Hippocampal formation (tissue), 2 donors: Measurements from ENCODE around the gene MAP1LC3A.
"Not testable (repeated sequence)": the region's sequence is repeated elsewhere in the genome, so short reads cannot be mapped to it uniquely, and the experiment has no call there.

Experiments
- DNase-seq, 2 donors: peaks; one replicate each; lab custom pipeline; 2025; lab: John Stamatoyannopoulos, UW

MAP1LC3A gene

DNA sequence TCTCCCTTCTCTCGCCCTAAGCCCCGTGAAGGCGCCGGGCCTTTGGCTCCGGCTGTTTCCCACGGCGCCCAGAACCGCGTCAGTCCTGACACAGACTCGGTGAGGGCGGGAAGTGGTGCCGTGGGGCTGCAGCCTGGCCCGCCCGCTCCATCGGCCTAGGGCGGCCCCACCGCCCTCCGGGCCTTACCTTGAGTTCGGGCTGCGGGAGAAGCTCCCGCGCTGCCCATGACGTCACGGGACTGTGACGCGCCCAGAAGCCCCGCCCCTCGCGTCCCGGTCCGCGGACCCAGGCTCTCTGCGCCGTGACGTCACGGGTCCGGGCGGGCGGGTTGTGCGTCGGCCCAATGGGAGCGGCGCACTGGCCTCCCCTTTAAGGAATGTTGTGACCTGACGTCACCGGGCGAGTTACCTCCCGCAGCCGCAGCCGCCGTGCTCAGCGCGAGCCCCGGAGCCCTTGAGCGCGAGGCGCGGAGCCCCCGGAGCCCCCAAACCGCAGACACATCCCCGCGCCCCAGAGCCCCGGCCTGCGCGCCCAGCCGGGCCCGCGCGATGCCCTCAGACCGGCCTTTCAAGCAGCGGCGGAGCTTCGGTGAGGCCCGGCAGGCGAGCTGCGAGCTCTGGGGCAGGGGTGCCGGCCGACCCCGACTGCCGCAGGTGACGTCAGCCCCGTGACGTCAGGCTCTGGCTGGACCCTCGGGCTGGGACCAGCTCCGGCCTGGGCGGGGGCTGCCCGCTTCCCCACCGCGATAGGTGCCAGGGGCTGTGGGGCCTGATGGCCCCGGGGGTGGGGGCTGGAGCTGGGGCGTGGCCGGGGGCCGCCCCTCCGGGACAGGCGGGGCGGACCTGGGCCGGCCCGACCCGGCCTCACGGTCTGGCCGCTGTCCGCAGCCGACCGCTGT, at the start of gene MAP1LC3A:
Gene MAP1LC3A, plus strand, starts transcription at position 399 of the 899 bp plus-strand sequence. Its CDS starts 151 bp downstream, at position 550.
- DNase-seq, result peak; percentile 80 to 82

DNA sequence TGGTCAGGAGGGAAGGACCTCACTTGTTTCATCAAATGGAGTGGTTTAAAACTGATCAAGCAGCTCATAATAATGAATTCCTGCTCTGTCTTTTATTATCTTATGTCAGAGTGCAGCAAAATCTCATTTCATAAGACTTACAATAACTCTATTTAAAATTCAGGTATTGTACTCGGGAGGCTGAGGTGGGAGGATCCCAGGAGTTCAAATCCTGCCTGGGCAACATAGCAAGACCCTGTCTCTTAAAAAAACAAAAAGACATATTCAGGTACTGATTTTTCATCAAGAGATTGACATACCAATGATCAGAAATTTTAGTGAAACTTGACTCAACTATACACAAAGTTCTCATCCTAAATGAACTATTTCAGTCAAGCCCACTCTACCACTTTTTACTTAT, 47.9 kb upstream of the MAP1LC3A start:
- no peak for DNase-seq

GRCh38 chr20:34511891-34512265, 46.6 kb upstream of the MAP1LC3A start:
- DNase-seq, result no peak

GRCh38 chr20:34512266-34512954, 46.1 kb upstream of the MAP1LC3A start:
- DNase-seq, result peak in 1 of 2 donors; percentile 18

DNA sequence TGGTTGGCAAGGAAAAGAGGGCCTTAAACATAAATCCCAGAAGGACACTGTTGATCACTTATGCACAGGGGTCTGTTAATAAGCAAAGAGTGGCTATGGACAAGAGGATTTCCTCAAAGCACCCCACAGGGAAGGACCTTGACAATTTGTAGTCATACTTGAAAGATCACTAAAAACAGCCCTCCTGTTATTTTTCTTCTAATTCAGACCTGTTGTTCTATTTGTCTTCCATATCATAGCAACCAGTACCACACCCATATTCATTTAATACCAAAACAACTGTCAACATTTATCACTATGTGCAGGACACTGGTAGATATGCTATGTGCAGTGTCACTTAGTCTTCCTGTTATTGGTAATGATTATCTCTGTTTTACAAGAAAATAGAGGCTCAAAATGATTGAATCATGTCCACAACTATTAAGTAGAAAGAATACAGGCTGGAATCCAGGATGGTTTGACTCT, 45.5 kb upstream of the MAP1LC3A start:
- DNase-seq, result no peak

- not testable (repeated sequence) for DNase-seq
These were observed 44.5 kb upstream of the MAP1LC3A start for GRCh38 chr20:34514034-34514433.

DNA sequence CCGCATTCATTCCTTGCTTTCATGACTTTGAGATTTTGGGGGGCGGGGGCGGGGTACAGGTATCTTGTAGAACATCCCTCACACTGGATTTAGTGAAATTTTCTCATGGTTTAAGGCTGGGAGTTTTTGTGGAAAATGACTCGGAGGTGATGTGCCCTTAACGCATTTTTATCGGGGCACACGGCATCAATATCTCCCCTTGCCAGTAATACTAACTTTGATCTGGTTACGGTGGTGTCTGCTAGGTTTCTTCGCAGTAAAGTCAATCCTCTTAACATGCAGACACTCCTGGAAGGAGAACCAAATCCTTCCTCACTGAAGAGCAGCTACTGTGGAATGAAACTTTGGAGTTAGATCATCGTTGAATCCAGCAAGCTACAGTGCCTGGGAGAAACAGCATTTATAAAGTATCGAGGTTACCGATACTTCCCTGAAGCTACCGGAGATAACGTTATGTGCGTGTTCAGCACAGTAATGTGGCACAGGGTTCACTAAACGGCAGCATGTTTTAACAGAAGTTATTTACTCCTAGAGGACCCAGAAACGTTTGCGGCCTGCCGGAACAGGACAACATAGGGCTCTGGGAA, 43.5 kb upstream of the MAP1LC3A start:
- peak in 1 of 2 donors; percentile 59 for DNase-seq

GRCh38 chr20:34515484-34516246, 42.9 kb upstream of the MAP1LC3A start:
- DNase-seq, result peak; percentile 44 to 59

- peak; percentile 88 to 95 for DNase-seq
These were observed 42.0 kb upstream of the MAP1LC3A start, which contains the start of gene DYNLRB1 for GRCh38 chr20:34516247-34517113. Gene DYNLRB1 (plus strand): TSS chr20:34516422. CDS start chr20:34516459, 37 bp downstream.

- no peak for DNase-seq
These were observed 41.4 kb upstream of the MAP1LC3A start for GRCh38 chr20:34517114-34517505.

DNA sequence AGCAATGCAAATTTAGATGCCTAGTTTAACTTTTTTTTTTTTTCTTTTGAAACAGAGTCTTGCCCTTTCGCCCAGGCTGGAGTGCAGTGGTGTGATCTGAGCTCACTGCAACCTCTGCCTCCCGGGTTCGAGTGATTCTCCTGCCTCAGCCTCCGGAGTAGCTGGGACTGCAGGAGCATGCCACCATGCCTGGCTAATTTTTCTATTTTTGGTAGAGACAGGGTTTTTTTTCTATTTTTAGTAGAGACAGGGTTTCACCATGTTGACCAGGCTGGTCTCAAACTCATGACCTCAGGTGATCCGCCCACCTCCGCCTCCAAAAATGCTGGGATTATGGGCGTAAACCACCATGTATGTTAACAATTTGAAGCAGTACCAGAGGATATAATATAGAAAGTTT, 39.7 kb upstream of the MAP1LC3A start:
- DNase-seq, result not testable (repeated sequence)

GRCh38 chr20:34519841-34520240, 38.7 kb upstream of the MAP1LC3A start:
- not testable (repeated sequence) for DNase-seq

GRCh38 chr20:34522969-34523871, 35.3 kb upstream of the MAP1LC3A start:
- peak; percentile 29 to 35 for DNase-seq

DNA sequence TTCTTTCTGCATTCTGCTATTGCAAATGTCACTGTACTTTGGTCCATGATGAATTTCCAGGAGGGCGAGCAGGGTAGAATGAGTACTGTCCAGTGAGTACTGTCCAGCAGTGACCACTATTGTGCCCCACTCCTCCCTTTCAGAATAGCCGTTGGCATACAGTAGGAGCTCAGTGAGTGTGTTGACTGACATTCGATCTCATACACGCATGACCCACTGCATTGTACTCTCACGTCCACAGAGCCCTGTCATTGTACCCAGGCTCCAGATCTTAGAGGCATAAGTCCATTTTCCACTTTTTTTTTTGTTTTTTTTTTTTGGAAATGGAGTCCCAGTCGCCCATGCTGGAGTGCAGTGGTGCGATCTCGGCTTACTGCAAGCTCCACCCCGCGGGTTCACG, 34.1 kb upstream of the MAP1LC3A start:
- DNase-seq, result no peak

GRCh38 chr20:34525342-34525708, 33.2 kb upstream of the MAP1LC3A start:
- no peak for DNase-seq

- DNase-seq, result peak in 1 of 2 donors; percentile 65
These were observed 32.7 kb upstream of the MAP1LC3A start for GRCh38 chr20:34525709-34526416.

DNA sequence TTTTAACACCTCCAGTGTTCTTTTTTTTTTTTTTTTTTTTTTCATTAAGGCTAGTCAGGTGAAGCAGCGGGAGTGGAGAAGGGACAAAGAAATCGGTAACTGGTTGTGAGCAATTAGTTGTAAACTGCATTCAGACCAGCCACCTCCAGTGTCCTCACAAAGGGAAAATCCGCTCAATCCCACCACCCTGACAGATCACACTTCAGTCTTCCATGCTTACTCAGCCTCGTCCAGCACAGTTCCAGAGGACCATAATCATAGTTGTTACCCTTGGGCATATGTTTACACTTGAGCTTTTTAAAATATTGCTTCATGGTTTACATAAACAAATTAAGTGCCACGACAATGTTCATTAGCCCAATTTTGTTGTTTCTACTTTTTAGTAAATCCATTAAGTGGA, 32.1 kb upstream of the MAP1LC3A start:
- no peak for DNase-seq

GRCh38 chr20:34527016-34527415, 31.5 kb upstream of the MAP1LC3A start:
- no peak for DNase-seq

DNA sequence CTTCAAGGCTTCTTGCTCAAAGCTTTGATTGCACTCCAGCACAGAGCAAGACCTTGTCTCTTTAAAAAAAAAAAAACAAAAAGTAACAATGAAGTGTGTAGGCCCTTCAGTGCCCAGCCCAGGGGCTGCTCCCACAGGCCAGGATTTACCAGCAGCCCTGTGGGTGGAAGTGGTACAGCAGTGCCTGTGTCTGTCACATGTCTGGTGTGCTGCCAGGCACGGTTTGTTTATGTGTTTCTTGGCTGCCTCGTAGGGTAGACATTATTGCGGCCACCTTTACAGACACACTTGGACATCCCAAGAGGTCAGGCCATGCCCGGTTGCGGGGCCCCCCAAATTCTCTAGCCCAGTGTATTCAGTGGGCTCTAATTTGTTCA, 29.6 kb upstream of the MAP1LC3A start:
- peak in 1 of 2 donors; percentile 40 for DNase-seq
